GM23338 (cell line): ENCODE measurements around the gene MORC2. TPM values are rescaled to one million over a fixed set of nuclear protein-coding genes. Genes with fewer than 3 reads are reported as not detected.

Experiments
- ATAC-seq: fragments of 200-7000 bp; cut with Tn5 transposase; 3 replicates; pipeline ENCODE4 v1.9.1; 2020
- DNase-seq: peaks from one replicate; pipeline ENCODE4 v3.0.0-alpha.2; 2015; ENCODE audit warnings: low spot score
- H2AFZ ChIP-seq: fragments of 200-600 bp; sonication (generic); 2 replicates; pipeline ENCODE4 v1.8.0; 2016; ENCODE audit warnings: antibody characterized with exemption, mild to moderate bottlenecking, moderate library complexity
- H3F3A ChIP-seq: fragments of 200-600 bp; sonication (generic); replicated peaks from 2 replicates; pipeline ENCODE4 v1.8.0; 2017; ENCODE audit warnings: antibody characterized with exemption, mixed run types, low read depth
- H3K27ac ChIP-seq: fragments of 200-600 bp; sonication (generic); 2 replicates; pipeline ENCODE4 v1.6.1; 2016; ENCODE audit warnings: low read depth
- H3K27me3 ChIP-seq: fragments of 200-600 bp; sonication (generic); 2 replicates; pipeline ENCODE4 v1.8.0; 2016; ENCODE audit warnings: mild to moderate bottlenecking, mixed run types, moderate library complexity; ENCODE audit not compliant: insufficient read depth
- H3K36me3 ChIP-seq: fragments of 200-600 bp; sonication (generic); 2 replicates; pipeline ENCODE4 v1.8.0; 2016; ENCODE audit warnings: mild to moderate bottlenecking; ENCODE audit not compliant: insufficient read depth
- H3K4me1 ChIP-seq: fragments of 200-600 bp; sonication (generic); 2 replicates; pipeline ENCODE4 v1.8.0; 2016; ENCODE audit warnings: mild to moderate bottlenecking, moderate library complexity; ENCODE audit not compliant: insufficient read depth
- H3K4me2 ChIP-seq: fragments of 200-600 bp; sonication (generic); 2 replicates; pipeline ENCODE4 v1.7.1; 2017; ENCODE audit warnings: mixed run types
- H3K4me3 ChIP-seq: fragments of 200-600 bp; sonication (generic); 2 replicates; pipeline ENCODE4 v1.6.1; 2016; ENCODE audit warnings: mixed run types
- H3K79me2 ChIP-seq: fragments of 200-600 bp; sonication (generic); replicated peaks from 2 replicates; pipeline ENCODE4 v1.8.0; 2017; ENCODE audit warnings: mild to moderate bottlenecking; ENCODE audit not compliant: insufficient read depth
- H3K9me2 ChIP-seq: fragments of 200-600 bp; sonication (generic); 2 replicates; pipeline ENCODE4 v1.8.0; 2017; ENCODE audit not compliant: insufficient read depth
- H4K20me1 ChIP-seq: fragments of 200-600 bp; sonication (generic); replicated peaks from 2 replicates; pipeline ENCODE4 v1.8.0; 2017; ENCODE audit warnings: mild to moderate bottlenecking; ENCODE audit not compliant: insufficient read depth
- H3K27ac Mint-ChIP-seq: 2 replicates; pipeline ENCODE4 v1.8.0; 2020; ENCODE audit warnings: inconsistent platforms, mild to moderate bottlenecking, moderate library complexity, mixed read lengths
- H3K27me3 Mint-ChIP-seq: 3 replicates; pipeline ENCODE4 v1.8.0; 2022; ENCODE audit warnings: low read depth, mild to moderate bottlenecking, moderate library complexity, mixed read lengths, inconsistent platforms; ENCODE audit not compliant: insufficient read depth, poor library complexity
- H3K36me3 Mint-ChIP-seq: 3 replicates; pipeline ENCODE4 v1.8.0; 2021; ENCODE audit warnings: low read depth, mild to moderate bottlenecking, inconsistent platforms, moderate library complexity, mixed read lengths
- H3K4me1 Mint-ChIP-seq: 3 replicates; pipeline ENCODE4 v1.8.0; 2020; ENCODE audit warnings: mild to moderate bottlenecking, inconsistent platforms, mixed read lengths
- H3K4me3 Mint-ChIP-seq: 3 replicates; pipeline ENCODE4 v1.8.0; 2021; ENCODE audit warnings: moderate library complexity, mild to moderate bottlenecking, inconsistent platforms, mixed read lengths
- H3K9me3 Mint-ChIP-seq: 3 replicates; pipeline ENCODE4 v1.8.0; 2020; ENCODE audit warnings: moderate library complexity, mild to moderate bottlenecking, inconsistent platforms, mixed read lengths
- CREB1 ChIP-seq: fragments of 250-450 bp; sonication (Bioruptor Pico); IDR thresholded peaks from 2 replicates; pipeline ENCODE4 v1.5.0; 2020; ENCODE audit warnings: low read depth, mild to moderate bottlenecking, moderate library complexity
- CTCF ChIP-seq, 2 experiments: fragments of 200-600 bp in 1 of 2; sonication (generic) in 1 of 2; conservative IDR thresholded peaks; 2 replicates each; pipeline versions ENCODE4 v1.5.1 to v1.6.1; 2016 to 2017; ENCODE audit warnings: antibody characterized with exemption in 2 of 2, low read depth in 2 of 2, mild to moderate bottlenecking in 2 of 2, moderate library complexity in 1 of 2
- ETS1 ChIP-seq: IDR thresholded peaks from 2 replicates; pipeline ENCODE4 v1.6.1; 2016; ENCODE audit warnings: antibody characterized with exemption
- EZH2 ChIP-seq: fragments of 200-600 bp; sonication (generic); IDR thresholded peaks from one replicate; pipeline ENCODE4 v1.8.0; 2017; ENCODE audit warnings: antibody characterized with exemption, mild to moderate bottlenecking, low read depth; ENCODE audit not compliant: unreplicated experiment
- EZH2phosphoT487 ChIP-seq: fragments of 200-600 bp; sonication (generic); IDR thresholded peaks from one replicate; pipeline ENCODE4 v1.8.1; 2018; ENCODE audit warnings: antibody characterized with exemption; ENCODE audit not compliant: unreplicated experiment
- JUNB ChIP-seq: IDR thresholded peaks from one replicate; pipeline ENCODE4 v1.6.1; 2016; ENCODE audit warnings: antibody characterized with exemption; ENCODE audit not compliant: unreplicated experiment
- NANOG ChIP-seq: IDR thresholded peaks from 2 replicates; pipeline ENCODE4 v1.6.1; 2016; ENCODE audit warnings: antibody characterized with exemption, borderline replicate concordance
- POLR2AphosphoS5 ChIP-seq: IDR thresholded peaks from 2 replicates; pipeline ENCODE4 v1.6.1; 2016; ENCODE audit warnings: antibody characterized with exemption, low read depth
- REST ChIP-seq: IDR thresholded peaks from one replicate; pipeline ENCODE4 v1.6.1; 2018; ENCODE audit warnings: antibody characterized with exemption; ENCODE audit not compliant: unreplicated experiment
- STAT1 ChIP-seq: IDR thresholded peaks from one replicate; pipeline ENCODE4 v1.6.1; 2016; ENCODE audit warnings: antibody characterized with exemption; ENCODE audit not compliant: unreplicated experiment
- ZNF114 ChIP-seq: fragments of 250-450 bp; sonication (Bioruptor Pico); IDR thresholded peaks from 2 replicates; pipeline ENCODE4 v1.5.0; 2020; ENCODE audit warnings: mild to moderate bottlenecking, moderate library complexity
- ZNF331 ChIP-seq: fragments of 250-450 bp; sonication (Bioruptor Pico); IDR thresholded peaks from 2 replicates; pipeline ENCODE4 v1.5.0; 2020; ENCODE audit warnings: low read depth, mild to moderate bottlenecking, moderate library complexity
- ZNF462 ChIP-seq: fragments of 250-450 bp; sonication (Bioruptor Pico); IDR thresholded peaks from 2 replicates; pipeline ENCODE4 v1.5.0; 2020; ENCODE audit warnings: mild to moderate bottlenecking, moderate library complexity
- polyA plus RNA-seq: library from polyadenylated mRNA; unstranded; fragments of >200 nt; fragmentation: Nextera tagmentation; extraction: Ambion mirVana; gene quantifications from 2 replicates; pipeline ENCODE4 v1.2.1, GENCODE V29; 2016
- total RNA-seq: library from RNA; depleted of rRNA; stranded (reverse); fragments of >200 nt; shearing (Covaris generic); gene quantifications from 2 replicates; pipeline ENCODE4 v1.2.3, GENCODE V29; 2014

MORC2 gene
- total and polyA plus RNA-seq, 2 experiments from 2014 or later = 33.1 to 63.8 TPM

- peak overlapping the region; percentile 93 for H3K4me3 Mint-ChIP-seq
- Histone ChIP-seq H3K79me2 (peaks cover 93% of the 10 kb centered on the region), H3K9me2 (no peaks in the 10 kb centered on the region), H3K36me3 (peaks cover 29% of the 10 kb centered on the region), H3K27me3 (no peaks in the 10 kb centered on the region), H3K4me1 (peaks cover 37% of the 10 kb centered on the region), H3F3A (no peaks in the 10 kb centered on the region; the same call in 1 of the 2 replicates), H3K27ac (no peak overlapping the region), H2AFZ (no peak overlapping the region), H4K20me1 (peaks cover 76% of the 10 kb centered on the region), H3K4me3 (peak overlapping the region; percentile 77), H3K4me2 (peak overlapping the region; percentile 89)
- H3K27ac Mint-ChIP-seq = peak overlapping the region; percentile 90; the same call in 1 of the 2 replicates
- peaks cover 82% of the 10 kb centered on the region for H3K36me3 Mint-ChIP-seq
- H3K27me3 Mint-ChIP-seq = peaks cover 11% of the 10 kb centered on the region
- ATAC-seq = peak; percentile 7; the same call in 2 of the 3 replicates
- H3K4me1 Mint-ChIP-seq = peaks cover 31% of the 10 kb centered on the region
- DNase-seq = peak; percentile 15
- H3K9me3 Mint-ChIP-seq = peaks cover 41% of the 10 kb centered on the region; the same call in 2 of the 3 replicates
- no peak for TF ChIP-seq EZH2
- TF ChIP-seq JUNB = no peak
- TF ChIP-seq POLR2AphosphoS5 = no peak
- TF ChIP-seq ZNF114 (CRISPR knock-in tag) = no peak
- no peak for TF ChIP-seq NANOG
- no peak for TF ChIP-seq REST
- TF ChIP-seq CREB1 (CRISPR knock-in tag) = no peak
- no peak for TF ChIP-seq ETS1
- TF ChIP-seq ZNF331 (CRISPR knock-in tag) = no peak
- TF ChIP-seq ZNF462 = no peak
- TF ChIP-seq STAT1 = no peak
- no peak for TF ChIP-seq CTCF (conservative IDR thresholded peaks at IDR 0.05; ENCODE audit: low read depth in 2 of 2)
- no peak for TF ChIP-seq EZH2phosphoT487
These were observed 1.8 kb upstream of the MORC2 start for GRCh38 chr22:30970356-30970746.
